OCI-LY1 (cell line): ENCODE measurements around the gene PSTPIP1.

Source experiments
- EZH2 ChIP-seq: fragments of 200-600 bp; sonication (generic), shearing (Covaris generic); IDR thresholded peaks from 2 replicates; pipeline ENCODE4 v1.8.0; 2017; ENCODE audit warnings: borderline replicate concordance, mixed run types, mild to moderate bottlenecking, antibody characterized with exemption, low read length, moderate library complexity, mixed read lengths
- TF ChIP-seq, protein P1 (sequence below): fragments of 200-600 bp; sonication (generic), shearing (Covaris generic); IDR thresholded peaks from 2 replicates; pipeline ENCODE4 v1.5.1; 2017; ENCODE audit warnings: mild to moderate bottlenecking, antibody characterized with exemption, low read length, moderate library complexity, mixed read lengths

DNA sequence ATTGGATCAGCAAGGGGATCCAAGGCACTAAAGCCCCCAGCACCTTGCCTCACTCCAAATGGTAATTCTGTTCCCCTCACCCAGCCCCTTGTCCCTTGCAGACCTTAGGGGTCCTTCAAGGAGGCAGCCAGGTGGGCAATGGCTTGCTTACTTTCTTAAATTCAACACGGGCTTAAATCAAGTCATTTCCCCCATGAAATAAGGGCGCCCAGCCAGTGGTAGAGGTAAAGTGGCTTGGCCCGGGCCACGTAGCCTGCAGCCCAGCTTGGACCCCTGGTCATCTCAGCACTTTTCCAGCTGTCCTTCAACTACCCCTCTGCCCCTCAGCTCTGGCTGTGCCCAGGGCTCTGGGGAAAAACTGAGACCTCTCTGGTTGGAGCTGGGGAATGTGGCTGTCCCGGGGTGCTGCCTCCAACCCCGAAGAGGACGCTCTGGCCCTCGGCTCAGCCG is 1.2 kb downstream of the PSTPIP1 start:
- TF ChIP-seq, protein P1, sequence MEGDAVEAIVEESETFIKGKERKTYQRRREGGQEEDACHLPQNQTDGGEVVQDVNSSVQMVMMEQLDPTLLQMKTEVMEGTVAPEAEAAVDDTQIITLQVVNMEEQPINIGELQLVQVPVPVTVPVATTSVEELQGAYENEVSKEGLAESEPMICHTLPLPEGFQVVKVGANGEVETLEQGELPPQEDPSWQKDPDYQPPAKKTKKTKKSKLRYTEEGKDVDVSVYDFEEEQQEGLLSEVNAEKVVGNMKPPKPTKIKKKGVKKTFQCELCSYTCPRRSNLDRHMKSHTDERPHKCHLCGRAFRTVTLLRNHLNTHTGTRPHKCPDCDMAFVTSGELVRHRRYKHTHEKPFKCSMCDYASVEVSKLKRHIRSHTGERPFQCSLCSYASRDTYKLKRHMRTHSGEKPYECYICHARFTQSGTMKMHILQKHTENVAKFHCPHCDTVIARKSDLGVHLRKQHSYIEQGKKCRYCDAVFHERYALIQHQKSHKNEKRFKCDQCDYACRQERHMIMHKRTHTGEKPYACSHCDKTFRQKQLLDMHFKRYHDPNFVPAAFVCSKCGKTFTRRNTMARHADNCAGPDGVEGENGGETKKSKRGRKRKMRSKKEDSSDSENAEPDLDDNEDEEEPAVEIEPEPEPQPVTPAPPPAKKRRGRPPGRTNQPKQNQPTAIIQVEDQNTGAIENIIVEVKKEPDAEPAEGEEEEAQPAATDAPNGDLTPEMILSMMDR = no peak
- no peak for TF ChIP-seq EZH2
